Activated CD4-positive, alpha-beta T cell treated with anti-CD3 and anti-CD28 coated beads, Interleukin-2, amount 50 U/mL, for 1 hour (primary cell): ENCODE results near the gene ADM5.
A peak's percentile ranks its signal among the peaks of the same experiment; 100 is the strongest.

Source experiments
- DNase-seq: peaks from one replicate; pipeline ENCODE4 v3.0.0-alpha.2; 2020

ADM5 gene

GRCh38 chr19:49658566-49659442 lies 30.6 kb upstream of the ADM5 start:
- DNase-seq, result no peak

- no peak for DNase-seq
Observed at GRCh38 chr19:49660338-49660961, 28.9 kb upstream of the ADM5 start.

- DNase-seq, result no peak
Observed at GRCh38 chr19:49662011-49662410, 27.4 kb upstream of the ADM5 start.

- DNase-seq, result no peak
Observed at GRCh38 chr19:49663224-49663623, 26.2 kb upstream of the ADM5 start.

GRCh38 chr19:49664171-49665035 lies 25.0 kb upstream of the ADM5 start:
- DNase-seq, result peak; percentile 94

- no peak for DNase-seq
Observed at GRCh38 chr19:49665036-49665350, 24.4 kb upstream of the ADM5 start.

GRCh38 chr19:49665351-49666119 lies 23.9 kb upstream of the ADM5 start, which contains the start of the genes BCL2L12 and IRF3:
Gene BCL2L12, plus strand, starts transcription at chr19:49665933. Its CDS starts 760 bp downstream, at chr19:49666693.
Gene IRF3, minus strand, starts transcription at chr19:49665857. Its CDS starts 1,019 bp downstream, at chr19:49664838.
- peak; percentile 100 for DNase-seq

- no peak for DNase-seq
Observed at GRCh38 chr19:49666120-49666444, 23.3 kb upstream of the ADM5 start.

- no peak for DNase-seq
Observed at GRCh38 chr19:49667473-49667872, 21.9 kb upstream of the ADM5 start.

GRCh38 chr19:49669516-49669915 lies 19.9 kb upstream of the ADM5 start:
- DNase-seq, result no peak

GRCh38 chr19:49672131-49672919 lies 17.1 kb upstream of the ADM5 start:
- DNase-seq, result peak; percentile 75

- no peak for DNase-seq
Observed at GRCh38 chr19:49676136-49676783, 13.1 kb upstream of the ADM5 start.

- DNase-seq, result peak; percentile 97
Observed at GRCh38 chr19:49676784-49677230, 12.6 kb upstream of the ADM5 start.

- DNase-seq, result no peak
Observed at GRCh38 chr19:49677231-49677900, 12.0 kb upstream of the ADM5 start, which contains the start of gene PRMT1. Gene PRMT1, plus strand, starts transcription at chr19:49677271. Its CDS starts 10 bp downstream, at chr19:49677281.

- peak; percentile 80 for DNase-seq
Observed at GRCh38 chr19:49677901-49678674, 11.3 kb upstream of the ADM5 start.

- DNase-seq, result no peak
Observed at GRCh38 chr19:49678985-49679770, 10.2 kb upstream of the ADM5 start.

- DNase-seq, result no peak
Observed at GRCh38 chr19:49679771-49680413, 9.5 kb upstream of the ADM5 start.
